ENCODE measurements around the gene FHAD1.

Gene FHAD1

GRCh38 chr1:15444468-15445389 lies 197.7 kb downstream of the FHAD1 start:
- DNase-seq, result no peak

- no peak for DNase-seq
Observed at GRCh38 chr1:15445390-15446122, 198.5 kb downstream of the FHAD1 start.

GRCh38 chr1:15446212-15446611 lies 199.2 kb downstream of the FHAD1 start:
- DNase-seq, result no peak
